ENCODE data around the gene TAF1B.

The TAF1B gene

DNA sequence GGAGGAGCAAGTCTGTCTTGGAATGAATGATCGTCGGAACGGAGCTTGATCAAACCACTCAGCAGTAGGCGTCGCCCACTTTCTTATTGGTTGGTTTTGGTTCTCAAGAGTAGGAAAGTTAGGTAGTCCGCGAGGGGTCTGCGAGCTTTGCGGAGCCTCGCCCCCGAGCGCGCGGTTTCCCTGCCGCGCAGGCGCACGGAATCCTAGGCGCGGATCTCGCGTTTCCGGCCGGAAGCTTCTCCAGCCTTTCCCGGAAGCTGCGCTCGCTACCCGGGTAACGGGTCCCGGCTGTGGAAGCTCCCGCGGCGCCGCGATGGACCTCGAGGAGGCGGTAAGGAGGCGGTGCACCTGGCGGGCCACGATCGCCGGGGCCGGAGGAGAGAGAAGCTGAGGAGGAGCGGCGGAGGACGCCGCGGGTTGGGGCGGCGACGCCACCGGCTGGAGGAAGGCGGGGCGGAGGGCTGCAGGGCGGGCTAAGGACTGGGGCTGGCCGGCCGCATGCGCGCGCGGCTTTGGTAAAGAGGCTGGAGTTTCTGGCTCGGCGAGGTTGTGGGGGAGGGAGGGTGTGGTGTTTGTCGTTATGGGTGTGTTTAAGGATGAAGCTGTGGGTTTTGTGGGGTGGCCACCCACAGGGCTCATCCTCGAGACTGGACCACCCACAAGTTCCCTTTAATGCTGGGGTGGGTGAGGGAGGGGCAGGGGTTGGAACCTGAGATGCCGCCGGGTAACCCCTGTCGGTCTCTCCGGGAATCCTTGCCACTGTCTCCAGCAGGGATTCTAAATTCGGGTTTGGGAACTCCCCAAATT lies at the start of gene TAF1B:
Gene TAF1B, plus strand, starts transcription at position 246 of the 807 bp plus-strand sequence. Its CDS starts 68 bp downstream, at position 314.
- TF ChIP-seq CREB1 (IDR thresholded peaks at IDR 0.05; ENCODE audit: low read depth) (no peak), TAF1 (IDR thresholded peaks at IDR 0.05; ENCODE audit: low read depth) (peak; percentile 70), ZBTB7A (IDR thresholded peaks at IDR 0.05; ENCODE audit: low read depth) (peak; percentile 89), FOXM1 (IDR thresholded peaks at IDR 0.05; ENCODE audit: borderline replicate concordance, low read depth) (no peak; the same call in 1 of the 2 replicates), TEAD4 (IDR thresholded peaks at IDR 0.05) (no peak; the same call in 1 of the 2 replicates), CEBPB (IDR thresholded peaks at IDR 0.05) (no peak), EGR1 (IDR thresholded peaks at IDR 0.05) (peak; percentile 50; the same call in 1 of the 2 replicates), TCF12 (IDR thresholded peaks at IDR 0.05; ENCODE audit: low read depth) (no peak; the same call in 1 of the 2 replicates), YY1 (IDR thresholded peaks at IDR 0.05; ENCODE audit: low read depth) (peak; percentile 14; the same call in 1 of the 2 replicates), EP300 (IDR thresholded peaks at IDR 0.05; ENCODE audit: borderline replicate concordance) (no peak; the same call in none of the 2 replicates), RAD21 (IDR thresholded peaks at IDR 0.05; ENCODE audit: low read depth) (peak; percentile 4; the same call in 1 of the 2 replicates), NFIC (IDR thresholded peaks at IDR 0.05) (peak; percentile 29; the same call in 1 of the 2 replicates)
- TF ChIP-seq, protein P1, sequence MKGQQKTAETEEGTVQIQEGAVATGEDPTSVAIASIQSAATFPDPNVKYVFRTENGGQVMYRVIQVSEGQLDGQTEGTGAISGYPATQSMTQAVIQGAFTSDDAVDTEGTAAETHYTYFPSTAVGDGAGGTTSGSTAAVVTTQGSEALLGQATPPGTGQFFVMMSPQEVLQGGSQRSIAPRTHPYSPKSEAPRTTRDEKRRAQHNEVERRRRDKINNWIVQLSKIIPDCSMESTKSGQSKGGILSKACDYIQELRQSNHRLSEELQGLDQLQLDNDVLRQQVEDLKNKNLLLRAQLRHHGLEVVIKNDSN (IDR thresholded peaks at IDR 0.05), result 0 out of 2 replicates have a peak, but pooled peaks have one; percentile 14
- TF ChIP-seq, protein P2, sequence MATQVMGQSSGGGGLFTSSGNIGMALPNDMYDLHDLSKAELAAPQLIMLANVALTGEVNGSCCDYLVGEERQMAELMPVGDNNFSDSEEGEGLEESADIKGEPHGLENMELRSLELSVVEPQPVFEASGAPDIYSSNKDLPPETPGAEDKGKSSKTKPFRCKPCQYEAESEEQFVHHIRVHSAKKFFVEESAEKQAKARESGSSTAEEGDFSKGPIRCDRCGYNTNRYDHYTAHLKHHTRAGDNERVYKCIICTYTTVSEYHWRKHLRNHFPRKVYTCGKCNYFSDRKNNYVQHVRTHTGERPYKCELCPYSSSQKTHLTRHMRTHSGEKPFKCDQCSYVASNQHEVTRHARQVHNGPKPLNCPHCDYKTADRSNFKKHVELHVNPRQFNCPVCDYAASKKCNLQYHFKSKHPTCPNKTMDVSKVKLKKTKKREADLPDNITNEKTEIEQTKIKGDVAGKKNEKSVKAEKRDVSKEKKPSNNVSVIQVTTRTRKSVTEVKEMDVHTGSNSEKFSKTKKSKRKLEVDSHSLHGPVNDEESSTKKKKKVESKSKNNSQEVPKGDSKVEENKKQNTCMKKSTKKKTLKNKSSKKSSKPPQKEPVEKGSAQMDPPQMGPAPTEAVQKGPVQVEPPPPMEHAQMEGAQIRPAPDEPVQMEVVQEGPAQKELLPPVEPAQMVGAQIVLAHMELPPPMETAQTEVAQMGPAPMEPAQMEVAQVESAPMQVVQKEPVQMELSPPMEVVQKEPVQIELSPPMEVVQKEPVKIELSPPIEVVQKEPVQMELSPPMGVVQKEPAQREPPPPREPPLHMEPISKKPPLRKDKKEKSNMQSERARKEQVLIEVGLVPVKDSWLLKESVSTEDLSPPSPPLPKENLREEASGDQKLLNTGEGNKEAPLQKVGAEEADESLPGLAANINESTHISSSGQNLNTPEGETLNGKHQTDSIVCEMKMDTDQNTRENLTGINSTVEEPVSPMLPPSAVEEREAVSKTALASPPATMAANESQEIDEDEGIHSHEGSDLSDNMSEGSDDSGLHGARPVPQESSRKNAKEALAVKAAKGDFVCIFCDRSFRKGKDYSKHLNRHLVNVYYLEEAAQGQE (IDR thresholded peaks at IDR 0.05; ENCODE audit: low read depth), result no peak
- TF ChIP-seq, protein P3, sequence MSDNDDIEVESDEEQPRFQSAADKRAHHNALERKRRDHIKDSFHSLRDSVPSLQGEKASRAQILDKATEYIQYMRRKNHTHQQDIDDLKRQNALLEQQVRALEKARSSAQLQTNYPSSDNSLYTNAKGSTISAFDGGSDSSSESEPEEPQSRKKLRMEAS (IDR thresholded peaks at IDR 0.05), result peak; percentile 80

DNA sequence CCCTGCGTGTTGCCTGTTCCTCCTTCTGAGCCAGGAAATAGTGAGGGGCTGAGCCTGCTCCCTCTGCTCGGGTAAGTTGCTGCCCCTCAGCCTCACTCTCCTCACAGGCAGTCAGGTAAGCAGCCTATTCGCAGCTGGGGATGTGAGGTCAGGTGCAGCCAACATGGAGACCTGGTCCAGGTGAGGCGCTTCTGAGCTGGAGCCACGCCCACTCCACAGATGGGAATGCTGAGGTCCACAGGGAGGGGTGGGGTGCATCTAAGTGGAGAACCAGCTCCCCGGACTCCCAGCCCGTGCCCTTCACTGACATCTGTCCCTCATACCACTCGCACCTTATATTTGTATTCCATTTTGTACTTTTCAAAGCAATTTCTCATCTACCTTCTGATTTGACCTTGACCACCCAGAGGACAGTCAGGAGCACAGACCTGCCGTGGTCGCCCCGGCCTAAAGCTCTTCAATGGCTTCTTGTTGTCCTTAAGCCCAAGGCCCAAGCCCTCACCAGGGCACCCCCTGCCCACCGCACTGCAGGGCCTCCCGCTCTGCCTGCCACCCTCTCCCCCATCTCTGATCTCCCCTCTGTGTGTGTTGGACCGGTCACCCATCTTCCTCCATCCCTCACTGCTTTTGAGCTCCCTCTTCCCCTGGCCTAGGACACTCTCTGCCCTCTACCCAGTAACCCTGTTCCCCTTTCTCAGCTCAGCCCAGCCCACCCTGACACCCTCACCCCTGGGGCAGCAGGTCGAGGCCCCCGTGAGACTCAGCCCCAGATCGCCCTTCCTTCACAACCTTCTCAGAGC lies 49.2 kb upstream of the TAF1B start:
- TF ChIP-seq CEBPB (IDR thresholded peaks at IDR 0.05) (no peak), RAD21 (IDR thresholded peaks at IDR 0.05; ENCODE audit: low read depth) (no peak), TEAD4 (IDR thresholded peaks at IDR 0.05) (no peak), FOXM1 (IDR thresholded peaks at IDR 0.05; ENCODE audit: borderline replicate concordance, low read depth) (no peak), EGR1 (IDR thresholded peaks at IDR 0.05) (no peak), EP300 (IDR thresholded peaks at IDR 0.05; ENCODE audit: borderline replicate concordance) (no peak), TAF1 (IDR thresholded peaks at IDR 0.05; ENCODE audit: low read depth) (no peak), TCF12 (IDR thresholded peaks at IDR 0.05; ENCODE audit: low read depth) (no peak), YY1 (IDR thresholded peaks at IDR 0.05; ENCODE audit: low read depth) (no peak), ZBTB7A (IDR thresholded peaks at IDR 0.05; ENCODE audit: low read depth) (no peak), CREB1 (IDR thresholded peaks at IDR 0.05; ENCODE audit: low read depth) (no peak), NFIC (IDR thresholded peaks at IDR 0.05) (no peak)
- TF ChIP-seq, protein P2 (IDR thresholded peaks at IDR 0.05; ENCODE audit: low read depth), result no peak
- TF ChIP-seq, protein P1 (IDR thresholded peaks at IDR 0.05), result no peak
- TF ChIP-seq, protein P3 (IDR thresholded peaks at IDR 0.05), result no peak

DNA sequence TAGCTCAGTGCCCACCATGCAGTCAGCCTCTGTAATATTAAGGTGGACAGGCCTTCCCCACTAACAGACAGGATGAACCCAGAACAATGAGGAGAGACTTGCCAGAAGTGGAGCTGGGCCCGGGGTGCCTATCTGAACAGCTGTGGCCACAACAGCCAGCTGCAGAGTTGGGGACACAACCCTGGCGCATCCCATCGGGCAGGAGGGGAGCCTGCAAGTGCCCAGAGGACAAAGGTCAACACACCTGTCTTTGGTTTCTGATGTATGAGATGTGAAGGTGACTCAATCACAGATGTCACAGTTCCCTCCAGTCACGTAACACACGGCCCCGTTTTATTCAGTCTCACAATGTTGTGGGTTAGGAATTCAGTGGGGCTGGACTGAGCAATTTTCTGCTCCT lies 48.2 kb upstream of the TAF1B start:
- TF ChIP-seq, protein P2 (IDR thresholded peaks at IDR 0.05; ENCODE audit: low read depth), result no peak
- TF ChIP-seq RAD21 (IDR thresholded peaks at IDR 0.05; ENCODE audit: low read depth) (no peak), TCF12 (IDR thresholded peaks at IDR 0.05; ENCODE audit: low read depth) (no peak), CREB1 (IDR thresholded peaks at IDR 0.05; ENCODE audit: low read depth) (no peak), YY1 (IDR thresholded peaks at IDR 0.05; ENCODE audit: low read depth) (no peak), TAF1 (IDR thresholded peaks at IDR 0.05; ENCODE audit: low read depth) (no peak), NFIC (IDR thresholded peaks at IDR 0.05) (no peak), FOXM1 (IDR thresholded peaks at IDR 0.05; ENCODE audit: borderline replicate concordance, low read depth) (no peak), CEBPB (IDR thresholded peaks at IDR 0.05) (no peak), ZBTB7A (IDR thresholded peaks at IDR 0.05; ENCODE audit: low read depth) (no peak)

Measured in Ishikawa (cell line).